Gastrocnemius medialis (tissue), 4 donors: ENCODE data around the gene TPO. TPM values are rescaled to one million over a fixed set of nuclear protein-coding genes. Genes with fewer than 3 reads are reported as not detected.

Experiments used
- ATAC-seq, 2 donors: fragments of 150-250 bp; one replicate each; pipeline ENCODE4 v1.9.1; 2016
- DNase-seq, 2 donors: peaks; one replicate each; pipeline ENCODE4 v3.0.0-alpha.2; 2019
- H3K27ac ChIP-seq, 4 donors: fragments of 200-600 bp; sonication (generic); 1 replicate in 1 of 4; 2 replicates in 3 of 4; pipeline ENCODE4 v1.5.1; 2016 to 2018; ENCODE audit warnings: mild to moderate bottlenecking in 2 of 4, moderate library complexity in 1 of 4
- H3K27me3 ChIP-seq, 3 donors: fragments of 200-600 bp; sonication (generic) in 2 of 3; 1 replicate in 1 of 3; 2 replicates in 2 of 3; pipeline versions ENCODE4 v1.5.1 to v1.6.0; 2016 to 2019; ENCODE audit warnings: mild to moderate bottlenecking in 1 of 3, moderate library complexity in 1 of 3
- H3K36me3 ChIP-seq, 2 donors: fragments of 200-600 bp; sonication (generic) in 1 of 2; one replicate each; pipeline ENCODE4 v1.5.1; 2017 to 2018
- H3K4me1 ChIP-seq, 2 donors: fragments of 200-600 bp; sonication (generic) in 1 of 2; one replicate each; pipeline ENCODE4 v1.5.1; 2016 to 2017; ENCODE audit warnings: mild to moderate bottlenecking in 2 of 2
- H3K4me3 ChIP-seq, 4 donors: fragments of 200-600 bp; sonication (generic) in 3 of 4; 1 replicate in 1 of 4; 2 replicates in 3 of 4; pipeline ENCODE4 v1.5.1; 2016 to 2019; ENCODE audit warnings: mild to moderate bottlenecking in 2 of 4
- H3K9me3 ChIP-seq, 3 donors: fragments of 200-600 bp; sonication (generic) in 2 of 3; 1 replicate in 1 of 3; 2 replicates in 2 of 3; pipeline ENCODE4 v1.5.1; 2016 to 2019
- CTCF ChIP-seq, 5 experiments: fragments of 450-650 bp in 3 of 5; fragments of 200-600 bp in 2 of 5; sonication (generic) in 2 of 5; IDR thresholded peaks in 4 of 5; conservative IDR thresholded peaks in 1 of 5; 1 replicate in 4 of 5; 2 replicates in 1 of 5; pipeline ENCODE4 v1.5.1; 2016 to 2019; ENCODE audit warnings: antibody characterized with exemption in 5 of 5, mild to moderate bottlenecking in 3 of 5, moderate library complexity in 3 of 5
- POLR2A ChIP-seq, 2 donors: fragments of 450-650 bp; IDR thresholded peaks; one replicate each; pipeline ENCODE4 v1.6.1; 2017; ENCODE audit warnings: antibody characterized with exemption in 2 of 2, mild to moderate bottlenecking in 2 of 2, moderate library complexity in 2 of 2
- in situ Hi-C, 4 donors: fragments of 200-750 bp; cut with MboI; loops; one replicate each; pipeline versions ENCODE4 v1.15.0 to v1.8.0; 2017; ENCODE audit warnings: low sequenced_read_pairs in 4 of 4
- intact Hi-C: fragments of 100-400 bp; cut with DNase I; formaldehyde crosslinking; loops from one replicate; pipeline ENCODE4 v1.15.1; 2023; ENCODE audit warnings: low total_unique reads
- total RNA-seq, 4 donors: library from RNA; depleted of rRNA; stranded (reverse); fragments of >200 nt; gene quantifications; one replicate each; pipeline versions ENCODE4 v1.1.0 to v1.2.3, GENCODE V29; 2016

Gene TPO
- total RNA-seq, 4 donors from 2014 or later, result 3.3 to 11.6 (median 5.3) TPM

- ATAC-seq, result no peak
These were observed 19.9 kb upstream of the TPO start for GRCh38 chr2:1393321-1393720.

GRCh38 chr2:1394709-1395408, 18.4 kb upstream of the TPO start:
- Histone ChIP-seq H3K27ac (no peak overlapping the region), H3K4me1 (no peaks in the 10 kb centered on the region), H3K4me3 (no peak overlapping the region), H3K27me3 (no peaks in the 10 kb centered on the region), H3K9me3 (no peaks in the 10 kb centered on the region), H3K36me3 (no peaks in the 10 kb centered on the region)
- intact Hi-C loops, result no loop called here
- TF ChIP-seq POLR2A (IDR thresholded peaks at IDR 0.05) (no peak), CTCF (IDR thresholded peaks at IDR 0.05 in 4 of 5, conservative IDR thresholded peaks at IDR 0.05 in 1 of 5) (no peak)
- no peak for DNase-seq
- no peak for ATAC-seq
- in situ Hi-C loops, result no loop called here

More at GRCh38 chr2:1393321-1393720, 19.9 kb upstream of the TPO start:
- in situ Hi-C loops, result no loop called here
- Histone ChIP-seq H3K36me3 (no peaks in the 10 kb centered on the region), H3K4me3 (no peak overlapping the region), H3K27me3 (no peaks in the 10 kb centered on the region), H3K9me3 (no peaks in the 10 kb centered on the region), H3K27ac (no peak overlapping the region), H3K4me1 (no peaks in the 10 kb centered on the region)
- TF ChIP-seq POLR2A (IDR thresholded peaks at IDR 0.05) (no peak), CTCF (IDR thresholded peaks at IDR 0.05 in 4 of 5, conservative IDR thresholded peaks at IDR 0.05 in 1 of 5) (no peak)
- DNase-seq, result no peak
- intact Hi-C loops, result no loop called here

GRCh38 chr2:1397350-1397749, 15.9 kb upstream of the TPO start:
- Histone ChIP-seq H3K27ac (no peak overlapping the region), H3K4me1 (no peaks in the 10 kb centered on the region), H3K36me3 (no peaks in the 10 kb centered on the region), H3K4me3 (no peak overlapping the region), H3K27me3 (no peaks in the 10 kb centered on the region), H3K9me3 (no peaks in the 10 kb centered on the region)
- in situ Hi-C loops, result no loop called here
- no peak for ATAC-seq
- intact Hi-C loops, result no loop called here
- no peak for DNase-seq
- TF ChIP-seq POLR2A (IDR thresholded peaks at IDR 0.05), result no peak
- no peak for TF ChIP-seq CTCF (IDR thresholded peaks at IDR 0.05 in 4 of 5, conservative IDR thresholded peaks at IDR 0.05 in 1 of 5)

GRCh38 chr2:1398191-1398590, 15.1 kb upstream of the TPO start:
- H3K4me3 ChIP-seq, result no peak overlapping the region
- no peaks in the 10 kb centered on the region for H3K4me1 ChIP-seq
- H3K9me3 ChIP-seq, result no peaks in the 10 kb centered on the region
- H3K27me3 ChIP-seq, result no peaks in the 10 kb centered on the region
- DNase-seq (no peak), ATAC-seq (no peak)
- intact Hi-C loops (no loop called here), in situ Hi-C loops (no loop called here)
- no peaks in the 10 kb centered on the region for H3K36me3 ChIP-seq
- no peak for TF ChIP-seq POLR2A (IDR thresholded peaks at IDR 0.05)
- TF ChIP-seq CTCF (IDR thresholded peaks at IDR 0.05 in 4 of 5, conservative IDR thresholded peaks at IDR 0.05 in 1 of 5), result no peak
- H3K27ac ChIP-seq, result no peak overlapping the region
